Measurements from ENCODE around the gene C18orf32.
"Not testable (repeated sequence)": the region's sequence is repeated elsewhere in the genome, so short reads cannot be mapped to it uniquely, and the experiment has no call there.

C18orf32 gene

DNA sequence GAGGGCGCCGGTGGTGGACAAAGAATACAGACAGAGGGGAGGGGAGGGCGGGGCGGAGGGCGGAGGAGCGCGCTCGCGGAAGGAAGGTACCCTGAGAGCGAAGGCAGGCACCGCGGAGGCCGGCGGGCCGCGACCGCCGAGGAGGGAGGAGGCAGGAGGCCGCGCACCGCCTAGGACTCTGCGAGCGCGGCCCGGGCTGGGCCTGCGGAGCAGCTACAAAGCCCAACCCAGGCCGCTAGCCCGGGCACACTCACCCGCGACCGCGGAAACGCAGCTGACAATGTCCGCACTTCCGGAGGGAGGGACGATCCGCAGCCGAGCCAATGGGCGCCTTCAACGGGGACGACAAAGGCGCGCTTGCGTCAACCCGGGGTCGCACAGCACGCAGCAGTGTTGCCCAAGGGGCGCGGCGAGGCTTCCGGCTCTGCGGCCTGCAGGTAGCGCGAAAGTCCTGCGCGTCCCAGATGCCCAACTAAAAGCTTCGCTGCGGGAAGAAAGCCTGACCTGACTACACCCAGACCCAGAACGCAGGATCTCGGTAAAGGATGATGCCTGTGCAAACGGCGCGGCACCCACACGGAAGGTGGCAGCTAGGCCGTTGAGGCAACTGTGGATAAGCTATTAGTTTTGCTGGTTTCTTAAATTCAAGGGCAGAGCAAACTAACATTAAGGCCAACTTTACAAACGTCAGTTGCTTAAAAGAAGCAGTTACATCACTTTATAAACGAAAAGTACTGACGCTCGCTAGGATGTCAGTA, at the start of gene C18orf32:
TSS of gene C18orf32 (minus strand) at position 282 of the 758 bp plus-strand sequence. CDS start 3,486 bp downstream, outside the sequence.
- Histone ChIP-seq H3K36me3 (ENCODE audit: control insufficient read depth in 5 of 5, insufficient read depth in 5 of 5, low read length in 5 of 5) (peaks cover 23 to 48% (median 35%) of the 10 kb centered on the region in 5 donors), H3K9ac (ENCODE audit: low read length in 5 of 5) (peak within 1 kb of the TSS; percentile 73 to 90 (median 81)), H3K27ac (ENCODE audit: low read depth, low read length) (peak within 1 kb of the TSS; percentile 90)

DNA sequence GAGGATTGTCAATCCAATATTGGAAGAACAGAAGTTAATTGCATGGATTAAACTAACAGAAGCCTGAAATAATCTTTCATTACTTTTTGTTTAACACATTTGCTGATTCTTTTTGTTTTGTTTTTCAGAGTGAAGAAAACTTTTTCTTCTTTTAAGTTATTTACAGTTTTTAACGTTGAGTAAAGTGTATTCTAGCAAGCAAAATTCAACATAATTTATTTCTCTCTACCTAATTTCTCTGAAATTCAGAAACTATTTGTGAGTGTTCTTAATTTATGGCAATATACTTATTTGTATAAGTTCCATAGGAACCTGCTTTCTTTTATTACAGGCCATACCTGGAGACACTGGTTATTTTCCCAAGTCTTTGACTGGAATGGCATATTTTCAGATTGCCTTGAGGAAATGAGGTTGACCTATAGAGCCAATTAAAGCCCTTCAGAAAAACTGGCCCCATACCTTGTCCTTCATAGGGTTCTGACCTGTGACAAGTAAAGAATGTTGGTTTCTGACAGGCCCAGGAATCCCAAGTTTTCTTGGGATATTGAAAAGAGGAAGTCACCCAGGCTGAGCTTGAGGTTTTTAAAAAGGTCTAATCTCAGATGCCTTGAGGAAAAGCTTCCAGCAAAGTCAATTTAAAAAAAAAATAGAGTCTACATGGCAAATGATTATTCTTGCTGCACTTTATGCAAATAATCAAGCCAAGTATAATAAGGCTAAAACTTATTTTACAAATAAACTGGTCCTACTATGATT, 48.0 kb upstream of the C18orf32 start:
- Histone ChIP-seq H3K4me1 (ENCODE audit: control insufficient read depth in 5 of 5, insufficient read depth in 5 of 5, low read length in 5 of 5) (no peaks in the 10 kb centered on the region), H3K27ac (ENCODE audit: low read depth, low read length) (no peak overlapping the region), H3K36me3 (ENCODE audit: control insufficient read depth in 5 of 5, insufficient read depth in 5 of 5, low read length in 5 of 5) (no peaks in the 10 kb centered on the region), H3K4me3 (ENCODE audit: low read depth in 1 of 5, low read length in 5 of 5) (no peak overlapping the region), H3K27me3 (ENCODE audit: control insufficient read depth in 5 of 5, insufficient read depth in 4 of 5, low read length in 5 of 5) (no peaks in the 10 kb centered on the region), H3K9me3 (ENCODE audit: control insufficient read depth in 5 of 5, low read length in 5 of 5) (no peaks in the 10 kb centered on the region), H3K9ac (ENCODE audit: low read length in 5 of 5) (no peak overlapping the region)

More for the DNA sequence above, at the start of gene C18orf32:
- Histone ChIP-seq H3K4me1 (ENCODE audit: control insufficient read depth in 5 of 5, insufficient read depth in 5 of 5, low read length in 5 of 5) (peaks cover 3 to 45% (median 29%) of the 10 kb centered on the region in 5 donors), H3K27me3 (ENCODE audit: control insufficient read depth in 5 of 5, insufficient read depth in 4 of 5, low read length in 5 of 5) (no peaks in the 10 kb centered on the region), H3K9me3 (ENCODE audit: control insufficient read depth in 5 of 5, low read length in 5 of 5) (no peaks in the 10 kb centered on the region), H3K4me3 (ENCODE audit: low read depth in 1 of 5, low read length in 5 of 5) (peak within 1 kb of the TSS; percentile 78 to 99 (median 84))

DNA sequence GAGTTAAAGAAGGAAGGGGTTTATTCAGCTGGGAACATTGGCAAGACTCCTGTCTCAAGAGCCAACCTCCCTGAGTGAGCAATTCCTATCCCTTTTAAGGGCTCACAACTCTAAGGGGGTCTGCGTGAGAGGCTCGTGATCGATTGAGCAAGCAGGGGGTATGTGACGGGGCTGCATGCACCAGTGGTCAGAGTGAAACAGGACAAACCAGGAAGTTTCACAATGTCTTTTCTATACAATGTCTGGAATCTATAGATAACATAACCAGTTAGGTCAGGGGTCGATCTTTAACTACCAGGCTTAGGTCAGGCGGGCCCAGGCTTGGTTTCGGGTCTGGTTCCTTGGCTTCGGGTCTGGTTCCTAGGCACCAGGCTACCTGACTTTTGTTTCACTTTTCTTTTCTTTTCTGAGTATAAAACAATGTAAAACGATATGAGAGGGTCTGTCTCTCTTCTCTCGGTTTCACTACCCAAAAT, 44.7 kb upstream of the C18orf32 start:
- no peak overlapping the region for H3K9ac ChIP-seq (ENCODE audit: low read length in 5 of 5)
- H3K4me1 ChIP-seq (ENCODE audit: control insufficient read depth in 5 of 5, insufficient read depth in 5 of 5, low read length in 5 of 5), result no peaks in the 10 kb centered on the region
- H3K27me3 ChIP-seq (ENCODE audit: control insufficient read depth in 5 of 5, insufficient read depth in 4 of 5, low read length in 5 of 5), result peaks cover 0 to 5% (median 0%) of the 10 kb centered on the region in 5 donors
- no peak overlapping the region for H3K4me3 ChIP-seq (ENCODE audit: low read depth in 1 of 5, low read length in 5 of 5)
- H3K9me3 ChIP-seq (ENCODE audit: control insufficient read depth in 5 of 5, low read length in 5 of 5), result no peaks in the 10 kb centered on the region
- H3K27ac ChIP-seq (ENCODE audit: low read depth, low read length), result no peak overlapping the region
- H3K36me3 ChIP-seq (ENCODE audit: control insufficient read depth in 5 of 5, insufficient read depth in 5 of 5, low read length in 5 of 5), result no peaks in the 10 kb centered on the region

DNA sequence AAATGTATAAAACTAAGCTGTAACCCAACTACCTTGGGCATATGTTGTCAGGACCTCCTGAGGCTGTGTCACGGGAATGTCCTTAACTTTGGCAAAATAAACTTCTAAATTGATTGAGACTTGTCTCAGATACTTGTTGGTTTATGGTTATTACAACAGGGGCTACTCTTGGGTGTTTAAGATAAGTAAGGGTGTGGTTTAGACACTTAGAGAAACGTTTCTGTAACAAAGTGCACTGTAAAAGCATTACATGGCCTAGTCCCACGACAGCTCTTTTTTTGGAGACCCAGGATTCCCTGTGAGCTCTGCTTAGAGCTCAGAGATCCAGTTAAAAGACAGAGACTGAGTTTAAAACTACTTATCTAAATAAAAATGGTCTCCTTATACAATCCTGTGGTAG, 42.6 kb upstream of the C18orf32 start:
- Histone ChIP-seq H3K36me3 (ENCODE audit: control insufficient read depth in 5 of 5, insufficient read depth in 5 of 5, low read length in 5 of 5) (no peaks in the 10 kb centered on the region), H3K27ac (ENCODE audit: low read depth, low read length) (no peak overlapping the region), H3K27me3 (ENCODE audit: control insufficient read depth in 5 of 5, insufficient read depth in 4 of 5, low read length in 5 of 5) (peaks cover 0 to 5% (median 0%) of the 10 kb centered on the region in 5 donors), H3K4me3 (ENCODE audit: low read depth in 1 of 5, low read length in 5 of 5) (no peak overlapping the region), H3K9me3 (ENCODE audit: control insufficient read depth in 5 of 5, low read length in 5 of 5) (no peaks in the 10 kb centered on the region), H3K4me1 (ENCODE audit: control insufficient read depth in 5 of 5, insufficient read depth in 5 of 5, low read length in 5 of 5) (no peaks in the 10 kb centered on the region), H3K9ac (ENCODE audit: low read length in 5 of 5) (no peak overlapping the region)

DNA sequence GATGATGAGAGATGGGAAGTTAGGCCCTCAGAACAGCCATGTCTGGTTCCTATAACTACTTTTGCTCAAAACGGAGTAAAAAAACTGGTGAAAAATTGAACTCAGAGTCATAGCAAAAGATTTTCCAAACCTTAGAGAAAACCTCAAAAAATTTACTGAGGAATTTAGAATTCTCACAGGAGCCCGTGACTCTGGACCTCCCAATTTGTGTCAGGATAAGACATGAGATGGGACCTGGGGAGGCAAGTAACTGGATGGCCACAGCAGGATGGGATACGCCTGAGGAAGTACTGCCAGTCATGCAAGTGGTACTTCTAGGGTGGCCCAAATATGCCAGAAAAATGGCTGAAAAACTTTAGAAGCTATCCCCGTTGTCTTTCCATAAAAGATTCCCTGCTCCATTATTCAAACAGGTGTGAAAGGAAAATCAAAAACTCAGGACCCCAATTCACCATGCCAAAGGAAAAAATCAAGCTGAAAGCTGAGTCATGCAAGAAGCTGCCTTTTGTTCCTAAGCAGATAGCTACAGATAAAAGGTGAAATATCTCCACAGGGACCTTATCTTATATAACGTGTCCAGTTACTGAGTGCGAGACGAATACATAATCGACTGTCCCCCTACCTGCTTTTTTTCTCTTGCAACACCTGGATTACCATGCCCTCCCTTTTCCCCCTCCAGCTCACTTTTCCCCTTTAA, 40.7 kb upstream of the C18orf32 start:
- Histone ChIP-seq H3K4me1 (ENCODE audit: control insufficient read depth in 5 of 5, insufficient read depth in 5 of 5, low read length in 5 of 5) (no peaks in the 10 kb centered on the region), H3K27ac (ENCODE audit: low read depth, low read length) (no peak overlapping the region), H3K27me3 (ENCODE audit: control insufficient read depth in 5 of 5, insufficient read depth in 4 of 5, low read length in 5 of 5) (peaks cover 0 to 5% (median 0%) of the 10 kb centered on the region in 5 donors), H3K4me3 (ENCODE audit: low read depth in 1 of 5, low read length in 5 of 5) (no peak overlapping the region), H3K36me3 (ENCODE audit: control insufficient read depth in 5 of 5, insufficient read depth in 5 of 5, low read length in 5 of 5) (no peaks in the 10 kb centered on the region), H3K9me3 (ENCODE audit: control insufficient read depth in 5 of 5, low read length in 5 of 5) (no peaks in the 10 kb centered on the region), H3K9ac (ENCODE audit: low read length in 5 of 5) (no peak overlapping the region)

DNA sequence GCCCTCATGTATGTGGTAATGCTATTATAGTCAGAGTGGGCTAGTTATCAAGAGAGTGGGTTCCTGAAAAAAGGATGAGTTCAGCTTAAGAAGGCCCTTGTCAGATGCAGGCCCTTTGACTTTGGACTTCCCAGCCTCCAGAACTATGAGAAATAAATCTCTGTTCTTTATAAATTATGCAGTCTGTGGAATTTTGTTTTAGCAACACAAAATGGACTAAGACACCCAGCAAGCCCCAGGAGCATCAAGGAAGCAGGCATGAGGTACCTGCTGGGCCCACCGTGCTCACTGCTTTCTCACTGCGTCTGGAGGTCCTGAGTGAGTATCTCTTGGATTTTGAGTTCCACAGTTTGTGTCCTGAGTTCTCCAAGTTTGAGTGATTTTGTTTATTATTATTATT, 38.9 kb upstream of the C18orf32 start:
- H3K27ac ChIP-seq (ENCODE audit: low read depth, low read length), result no peak overlapping the region
- peaks cover 0 to 5% (median 0%) of the 10 kb centered on the region in 5 donors for H3K27me3 ChIP-seq (ENCODE audit: control insufficient read depth in 5 of 5, insufficient read depth in 4 of 5, low read length in 5 of 5)
- no peak overlapping the region for H3K9ac ChIP-seq (ENCODE audit: low read length in 5 of 5)
- H3K9me3 ChIP-seq (ENCODE audit: control insufficient read depth in 5 of 5, low read length in 5 of 5), result no peaks in the 10 kb centered on the region
- no peaks in the 10 kb centered on the region for H3K36me3 ChIP-seq (ENCODE audit: control insufficient read depth in 5 of 5, insufficient read depth in 5 of 5, low read length in 5 of 5)
- no peak overlapping the region for H3K4me3 ChIP-seq (ENCODE audit: low read depth in 1 of 5, low read length in 5 of 5)
- H3K4me1 ChIP-seq (ENCODE audit: control insufficient read depth in 5 of 5, insufficient read depth in 5 of 5, low read length in 5 of 5), result no peaks in the 10 kb centered on the region

DNA sequence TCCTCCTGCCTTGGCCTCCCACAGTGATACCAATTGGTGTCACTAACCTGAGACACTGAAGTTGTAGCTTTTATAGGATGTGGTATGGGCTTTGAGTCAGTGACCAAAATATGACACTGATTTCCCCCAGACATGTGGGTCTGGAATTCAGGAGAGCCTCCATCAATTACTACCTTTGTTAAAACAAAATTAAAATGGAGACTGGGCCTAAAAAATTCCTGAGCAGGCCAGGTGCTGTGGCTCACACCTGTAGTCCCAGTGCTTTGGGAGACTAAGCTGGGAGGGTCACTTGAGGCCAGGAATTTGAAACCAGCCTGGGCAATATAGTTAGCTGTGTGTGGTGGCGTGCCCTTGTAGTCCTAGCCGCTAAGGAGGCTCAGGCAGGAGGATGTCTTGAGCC, 37.9 kb upstream of the C18orf32 start:
- no peaks in the 10 kb centered on the region for H3K9me3 ChIP-seq (ENCODE audit: control insufficient read depth in 5 of 5, low read length in 5 of 5)
- no peak overlapping the region for H3K27ac ChIP-seq (ENCODE audit: low read depth, low read length)
- no peaks in the 10 kb centered on the region for H3K4me1 ChIP-seq (ENCODE audit: control insufficient read depth in 5 of 5, insufficient read depth in 5 of 5, low read length in 5 of 5)

DNA sequence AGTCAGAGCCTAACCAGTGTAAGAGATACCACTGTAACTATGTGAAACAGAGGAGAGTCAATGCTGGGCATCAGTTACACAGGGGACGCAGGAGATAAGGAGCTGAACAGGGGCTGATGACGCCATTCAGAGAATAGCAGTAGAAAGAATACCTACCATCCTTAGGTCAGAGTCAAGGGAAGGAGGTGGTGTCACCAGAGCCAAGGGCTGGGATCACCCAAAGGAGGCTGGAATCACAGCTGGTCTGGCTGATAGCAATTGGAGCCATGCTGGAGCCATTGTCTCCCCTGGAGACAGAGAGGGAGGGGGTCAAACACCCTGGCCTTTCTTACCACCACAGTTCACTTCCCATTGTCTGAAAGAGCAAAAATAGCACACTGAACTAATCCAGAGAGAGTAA, 37.3 kb upstream of the C18orf32 start:
- Histone ChIP-seq H3K4me3 (ENCODE audit: low read depth in 1 of 5, low read length in 5 of 5) (no peak overlapping the region), H3K9me3 (ENCODE audit: control insufficient read depth in 5 of 5, low read length in 5 of 5) (no peaks in the 10 kb centered on the region), H3K9ac (ENCODE audit: low read length in 5 of 5) (no peak overlapping the region), H3K27ac (ENCODE audit: low read depth, low read length) (no peak overlapping the region), H3K36me3 (ENCODE audit: control insufficient read depth in 5 of 5, insufficient read depth in 5 of 5, low read length in 5 of 5) (no peaks in the 10 kb centered on the region), H3K27me3 (ENCODE audit: control insufficient read depth in 5 of 5, insufficient read depth in 4 of 5, low read length in 5 of 5) (no peaks in the 10 kb centered on the region), H3K4me1 (ENCODE audit: control insufficient read depth in 5 of 5, insufficient read depth in 5 of 5, low read length in 5 of 5) (no peaks in the 10 kb centered on the region)

More for the DNA sequence above, 37.9 kb upstream of the C18orf32 start:
- no peak overlapping the region for H3K9ac ChIP-seq (ENCODE audit: low read length in 5 of 5)
- H3K27me3 ChIP-seq (ENCODE audit: control insufficient read depth in 5 of 5, insufficient read depth in 4 of 5, low read length in 5 of 5), result peaks cover 0 to 5% (median 0%) of the 10 kb centered on the region in 5 donors
- H3K36me3 ChIP-seq (ENCODE audit: control insufficient read depth in 5 of 5, insufficient read depth in 5 of 5, low read length in 5 of 5), result no peaks in the 10 kb centered on the region
- no peak overlapping the region for H3K4me3 ChIP-seq (ENCODE audit: low read depth in 1 of 5, low read length in 5 of 5)

DNA sequence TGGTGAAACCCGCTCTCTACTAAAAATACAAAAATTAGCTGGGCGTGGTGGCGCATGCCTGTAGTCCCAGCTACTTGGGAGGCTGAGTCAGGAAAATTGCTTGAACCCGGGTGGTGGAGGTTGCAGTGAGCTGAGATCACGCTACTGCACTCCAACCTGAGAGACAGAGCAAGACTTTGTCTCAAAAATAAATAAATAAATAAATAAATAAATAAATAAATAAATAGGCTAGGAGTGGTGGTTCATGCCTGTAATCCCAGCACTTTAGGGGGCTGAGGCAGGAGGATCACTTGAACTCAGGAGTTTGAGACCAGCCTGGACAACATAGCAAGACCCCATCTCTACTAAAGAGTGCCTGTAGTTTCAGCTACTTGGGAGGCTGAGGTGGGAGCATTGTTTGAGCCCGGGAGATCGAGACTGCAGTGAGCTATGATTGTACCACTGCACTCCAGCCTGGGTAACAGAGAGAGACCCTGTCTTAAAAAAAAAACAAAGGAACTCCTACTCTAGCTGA, 36.6 kb upstream of the C18orf32 start:
- H3K4me3 ChIP-seq (ENCODE audit: low read depth in 1 of 5, low read length in 5 of 5); H3K36me3 ChIP-seq (ENCODE audit: control insufficient read depth in 5 of 5, insufficient read depth in 5 of 5, low read length in 5 of 5); H3K4me1 ChIP-seq (ENCODE audit: control insufficient read depth in 5 of 5, insufficient read depth in 5 of 5, low read length in 5 of 5); H3K9me3 ChIP-seq (ENCODE audit: control insufficient read depth in 5 of 5, low read length in 5 of 5); H3K27ac ChIP-seq (ENCODE audit: low read depth, low read length); H3K9ac ChIP-seq (ENCODE audit: low read length in 5 of 5); H3K27me3 ChIP-seq (ENCODE audit: control insufficient read depth in 5 of 5, insufficient read depth in 4 of 5, low read length in 5 of 5): not testable (repeated sequence)

All from subcutaneous abdominal adipose tissue (tissue), 5 donors.